ENCODE results near the gene KCNIP4.
"Not testable (repeated sequence)": the region's sequence is repeated elsewhere in the genome, so short reads cannot be mapped to it uniquely, and the experiment has no call there.

Gene KCNIP4

DNA sequence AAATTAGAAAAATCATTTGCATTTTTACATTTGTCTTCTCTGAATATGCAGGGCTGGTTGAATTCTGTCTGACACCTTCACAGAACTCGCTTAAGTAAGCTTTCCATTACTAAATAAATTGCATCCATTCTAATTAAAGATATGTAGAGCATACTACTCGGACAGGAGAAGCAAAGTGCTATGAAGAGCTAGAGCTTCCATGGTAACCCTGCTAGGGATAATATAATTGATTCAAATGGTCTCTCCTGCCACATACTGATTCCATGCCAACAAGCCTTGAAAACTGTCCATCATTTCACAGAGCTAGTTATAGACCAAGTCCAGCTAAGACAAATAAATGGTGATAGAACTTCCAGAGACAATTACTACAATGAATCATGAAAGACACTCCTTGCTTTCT is 571.5 kb downstream of the KCNIP4 start:
- DNase-seq (ENCODE audit: low read depth in 1 of 2, low spot score in 1 of 2): no peak

DNA sequence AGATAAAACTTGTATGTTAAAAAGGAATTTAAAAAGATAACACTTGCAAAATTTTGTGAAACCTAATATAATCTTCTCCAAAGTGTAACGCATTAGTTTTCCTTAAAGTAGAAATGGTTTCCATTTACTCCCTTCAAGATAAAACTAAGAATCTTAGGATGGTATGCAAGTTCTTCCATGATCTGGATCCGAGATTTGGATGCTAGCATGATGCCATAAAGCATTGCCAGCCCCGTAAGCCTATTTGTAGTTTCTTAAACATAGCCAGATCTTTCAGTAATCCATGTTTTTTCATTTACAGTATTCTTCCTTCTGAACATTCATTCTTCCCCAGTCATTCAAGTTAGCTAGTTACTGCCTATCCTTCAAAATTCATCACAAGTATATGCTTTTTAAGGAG is 572.4 kb downstream of the KCNIP4 start:
- no peak for DNase-seq (ENCODE audit: low read depth in 1 of 2, low spot score in 1 of 2)

DNA sequence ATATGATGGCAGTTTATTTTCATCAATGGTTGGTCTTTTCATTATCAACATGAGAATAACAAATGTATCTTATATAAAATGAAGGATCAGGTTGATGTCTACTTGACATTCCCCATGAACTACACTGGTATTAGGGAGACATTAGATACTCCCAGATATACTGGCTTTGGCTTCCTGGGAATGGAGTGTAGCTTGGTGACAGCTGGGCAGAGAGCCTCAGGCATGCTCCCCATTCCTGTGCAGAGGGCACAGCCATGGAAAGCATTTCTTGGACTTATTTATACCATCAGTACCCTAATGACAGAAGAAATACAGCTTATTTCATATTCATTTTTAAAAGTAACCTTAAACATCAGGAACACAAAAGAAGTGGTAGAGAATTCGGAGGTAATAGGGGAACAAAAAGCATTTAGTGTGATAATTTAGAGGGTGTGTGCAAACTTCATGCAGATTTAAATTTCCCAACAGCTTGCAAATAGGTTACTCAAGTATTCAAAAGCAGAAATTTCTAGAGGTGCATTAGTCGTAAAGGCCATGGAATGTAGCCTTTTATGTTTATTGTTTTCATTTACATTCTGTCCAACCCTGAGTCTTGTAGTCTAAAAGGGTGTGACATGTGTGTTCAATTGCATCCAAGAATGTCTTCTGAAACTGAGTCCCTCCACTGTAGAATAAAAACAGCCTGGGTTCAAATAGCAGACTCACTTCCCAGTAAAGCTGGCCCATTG is 573.8 kb downstream of the KCNIP4 start:
- DNase-seq (ENCODE audit: low read depth in 1 of 2, low spot score in 1 of 2): no peak

DNA sequence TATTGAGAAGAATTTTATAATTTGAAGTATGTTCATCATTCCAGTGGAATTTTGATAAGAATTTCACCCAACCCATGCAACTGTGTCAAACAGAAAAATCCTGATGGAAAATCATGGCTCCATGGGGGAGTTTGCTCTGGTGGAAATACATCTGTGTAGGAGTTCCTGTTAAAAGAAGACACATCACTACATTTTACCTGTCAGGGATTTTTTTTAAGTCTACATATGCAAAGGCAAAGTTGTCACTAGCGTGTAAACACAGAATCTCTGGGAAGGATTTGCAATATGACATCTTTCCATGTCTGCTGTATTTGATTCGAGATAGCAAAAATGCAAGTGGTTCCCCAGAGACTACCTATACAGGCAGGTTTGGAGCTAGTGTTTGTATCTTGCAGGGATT is 581.0 kb downstream of the KCNIP4 start:
- no peak for DNase-seq (ENCODE audit: low read depth in 1 of 2, low spot score in 1 of 2)

DNA sequence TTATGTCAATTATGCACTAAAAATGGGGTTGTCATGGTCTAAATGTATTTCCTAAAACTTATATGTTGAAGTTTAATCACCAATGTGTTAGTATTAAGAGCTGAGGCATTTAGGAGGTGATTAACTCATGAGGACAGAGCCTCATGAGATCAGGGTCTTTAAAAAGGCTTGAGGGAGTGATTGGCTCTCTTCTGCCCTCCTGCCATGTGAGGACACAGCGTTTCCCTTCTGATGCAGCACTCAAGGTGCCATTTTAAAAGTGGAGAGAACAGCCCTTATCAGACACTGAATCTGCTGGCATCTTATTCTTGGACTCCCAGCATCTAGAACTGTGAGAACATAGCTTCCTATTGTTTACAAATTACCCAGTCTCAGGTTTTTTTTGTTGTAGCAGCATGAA is 581.7 kb downstream of the KCNIP4 start:
- DNase-seq (ENCODE audit: low read depth in 1 of 2, low spot score in 1 of 2): no peak

- DNase-seq (ENCODE audit: low read depth in 1 of 2, low spot score in 1 of 2): no peak
These were observed 582.3 kb downstream of the KCNIP4 start for GRCh38 chr4:21366312-21366711.

DNA sequence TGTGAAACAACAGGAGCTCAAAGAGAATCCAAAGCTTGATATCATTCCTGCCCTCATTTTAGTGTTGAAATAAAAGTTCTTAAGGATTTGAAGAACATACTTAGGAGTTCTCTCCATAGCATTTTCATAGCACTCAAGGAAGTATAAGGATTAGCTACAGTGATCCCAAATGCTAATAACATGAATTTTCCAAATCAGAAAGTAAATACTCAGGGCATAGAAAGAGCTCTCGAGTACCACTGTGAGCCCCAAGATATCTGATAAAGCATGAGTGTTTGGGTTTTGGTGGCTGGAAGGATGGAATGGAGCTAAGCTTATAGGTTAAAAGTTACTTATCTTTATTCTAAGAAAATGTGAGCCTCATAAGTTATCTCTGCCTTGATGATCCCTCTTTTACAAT is 584.9 kb downstream of the KCNIP4 start:
- no peak for DNase-seq (ENCODE audit: low read depth in 1 of 2, low spot score in 1 of 2)

GRCh38 chr4:21352354-21352753 is 596.2 kb downstream of the KCNIP4 start:
- not testable (repeated sequence) for DNase-seq (ENCODE audit: low read depth in 1 of 2, low spot score in 1 of 2)

GRCh38 chr4:21347142-21347541 is 601.4 kb downstream of the KCNIP4 start:
- DNase-seq (ENCODE audit: low read depth in 1 of 2, low spot score in 1 of 2): no peak

DNA sequence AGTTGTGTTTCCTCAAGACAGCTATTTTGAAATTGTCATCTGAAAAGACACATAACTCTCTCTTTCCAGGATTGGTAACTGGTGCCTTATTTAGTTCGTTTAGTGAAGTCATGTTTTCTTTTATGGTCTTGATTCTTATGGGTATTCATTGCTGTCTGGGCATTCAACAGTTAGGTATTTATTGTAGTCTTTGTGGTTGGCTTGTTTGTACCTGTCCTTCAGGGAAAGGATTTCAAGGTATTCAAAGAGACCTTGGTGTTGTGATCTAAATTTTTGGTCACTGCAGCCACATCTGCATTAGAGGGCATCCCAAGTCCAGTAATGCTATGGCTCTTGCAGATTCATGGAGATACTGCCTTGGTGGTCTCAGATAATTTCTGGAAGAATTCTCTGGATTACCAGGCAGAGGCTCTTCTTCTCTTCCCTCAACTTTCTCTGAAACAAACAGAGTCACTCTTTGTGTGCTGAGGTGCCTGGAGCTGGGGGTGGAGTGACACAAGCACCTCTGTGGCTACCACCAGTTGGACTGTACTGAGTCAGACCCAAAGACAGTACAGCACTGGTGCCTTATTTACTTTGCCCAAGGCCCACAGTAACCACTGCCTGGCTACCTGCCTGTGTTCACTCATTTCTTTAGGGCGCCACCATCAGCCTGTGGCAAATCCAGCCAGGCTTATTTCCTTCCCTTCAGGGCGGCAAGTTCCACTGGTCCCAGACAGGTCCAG is 620.4 kb downstream of the KCNIP4 start:
- no peak for DNase-seq (ENCODE audit: low read depth in 1 of 2, low spot score in 1 of 2)

DNA sequence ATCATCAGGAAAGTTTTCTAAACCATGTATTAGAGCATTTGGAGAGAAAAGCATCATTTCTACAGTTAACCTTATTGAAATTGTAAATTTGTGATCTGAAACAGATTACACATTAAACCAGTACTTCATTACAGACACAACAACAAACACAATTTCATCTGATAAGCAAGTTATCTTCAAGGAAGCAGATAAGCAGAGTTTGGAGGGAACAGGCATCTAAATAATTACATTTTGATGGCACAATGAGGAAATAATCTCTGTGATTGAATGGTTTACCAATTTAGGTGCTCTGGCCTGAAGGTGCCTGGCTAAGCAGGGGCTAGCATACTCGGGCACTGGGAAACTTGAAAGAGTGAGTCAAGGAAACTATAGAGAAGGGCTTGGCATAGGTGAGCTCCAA is 628.5 kb downstream of the KCNIP4 start:
- no peak for DNase-seq (ENCODE audit: low read depth in 1 of 2, low spot score in 1 of 2)

DNA sequence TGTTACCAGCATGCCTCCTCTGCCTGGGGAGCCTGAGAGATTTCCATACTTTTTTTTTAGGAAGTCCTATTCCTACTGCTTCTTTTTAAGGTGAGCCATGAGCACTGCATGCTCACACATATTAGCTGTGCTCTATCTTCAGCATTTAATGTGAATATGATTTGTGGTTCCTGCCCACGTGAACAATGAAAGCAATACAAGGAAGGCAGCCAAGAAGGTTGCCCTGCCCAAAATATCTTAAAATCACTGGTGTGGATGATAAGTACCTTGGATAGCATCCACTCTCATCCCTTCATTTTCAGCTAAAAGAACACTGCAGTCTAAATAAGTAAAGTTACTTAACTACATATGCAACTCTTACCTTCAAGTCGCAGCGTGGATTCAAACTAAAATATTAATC is 640.9 kb downstream of the KCNIP4 start:
- DNase-seq (ENCODE audit: low read depth in 1 of 2, low spot score in 1 of 2): no peak

- DNase-seq (ENCODE audit: low read depth in 1 of 2, low spot score in 1 of 2): no peak
These were observed 644.1 kb downstream of the KCNIP4 start for GRCh38 chr4:21304540-21304887.

- no peak for DNase-seq (ENCODE audit: low read depth in 1 of 2, low spot score in 1 of 2)
These were observed 658.0 kb downstream of the KCNIP4 start for GRCh38 chr4:21290562-21290961.

- DNase-seq (ENCODE audit: low read depth in 1 of 2, low spot score in 1 of 2): no peak
These were observed 672.5 kb downstream of the KCNIP4 start for GRCh38 chr4:21276046-21276445.

- no peak for DNase-seq (ENCODE audit: low read depth in 1 of 2, low spot score in 1 of 2)
These were observed 677.0 kb downstream of the KCNIP4 start for GRCh38 chr4:21271439-21272052.

- DNase-seq (ENCODE audit: low read depth in 1 of 2, low spot score in 1 of 2): no peak
These were observed 700.2 kb downstream of the KCNIP4 start for GRCh38 chr4:21248331-21248730.

- no peak for DNase-seq (ENCODE audit: low read depth in 1 of 2, low spot score in 1 of 2)
These were observed 706.4 kb downstream of the KCNIP4 start for GRCh38 chr4:21242163-21242562.

GRCh38 chr4:21226637-21227538 is 721.7 kb downstream of the KCNIP4 start:
- DNase-seq (ENCODE audit: low read depth in 1 of 2, low spot score in 1 of 2): no peak

- DNase-seq (ENCODE audit: low read depth in 1 of 2, low spot score in 1 of 2): no peak
These were observed 736.7 kb downstream of the KCNIP4 start for GRCh38 chr4:21211846-21212245.

DNA sequence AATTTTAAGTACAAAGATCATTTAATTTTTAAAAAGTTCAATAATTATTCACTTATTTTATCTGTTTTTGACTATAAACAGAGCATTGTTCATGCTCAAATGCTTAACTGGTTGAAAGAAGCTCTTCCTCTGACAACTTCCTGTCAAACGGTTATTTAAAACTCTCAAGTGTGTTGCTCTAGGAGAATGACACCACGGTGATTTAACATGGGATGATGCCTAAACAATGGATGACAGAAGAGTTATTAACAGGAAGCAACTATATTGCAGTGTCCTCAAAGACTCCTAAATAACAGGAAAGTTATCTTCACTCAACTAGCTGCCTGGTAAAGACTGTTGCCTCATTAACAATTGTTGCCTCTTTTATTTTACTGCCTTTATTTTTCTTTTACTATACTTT is 738.7 kb downstream of the KCNIP4 start:
- no peak for DNase-seq (ENCODE audit: low read depth in 1 of 2, low spot score in 1 of 2)
